Measurements from ENCODE around the gene MUSK. TPM values are rescaled to one million over a fixed set of nuclear protein-coding genes. Genes with fewer than 3 reads are reported as not detected.

MUSK gene
- total and polyA plus RNA-seq, 2 experiments from 2014 or later: not detected

- TF ChIP-seq EZH2phosphoT487 (IDR thresholded peaks at IDR 0.05; ENCODE audit: unreplicated experiment): no peak
These were observed 18.9 kb downstream of the MUSK start (continued) for GRCh38 chr9:110687497-110687896.

GRCh38 chr9:110688329-110688728 lies 19.7 kb downstream of the MUSK start:
- no peaks in the 10 kb centered on the region for H3K36me3 Mint-ChIP-seq (ENCODE audit: low read depth)
- Histone ChIP-seq H3K4me3 (no peak overlapping the region), H3K27me3 (ENCODE audit: insufficient read depth) (no peaks in the 10 kb centered on the region), H4K20me1 (replicated peaks; ENCODE audit: insufficient read depth) (no peaks in the 10 kb centered on the region), H3K79me2 (replicated peaks; ENCODE audit: insufficient read depth) (no peaks in the 10 kb centered on the region), H2AFZ (no peak overlapping the region), H3F3A (replicated peaks; ENCODE audit: low read depth) (no peaks in the 10 kb centered on the region), H3K9me2 (ENCODE audit: insufficient read depth) (no peaks in the 10 kb centered on the region; the same call in 1 of the 2 replicates), H3K36me3 (ENCODE audit: insufficient read depth) (no peaks in the 10 kb centered on the region), H3K4me1 (ENCODE audit: insufficient read depth) (peaks cover 4% of the 10 kb centered on the region), H3K4me2 (no peak overlapping the region), H3K27ac (ENCODE audit: low read depth) (0 out of 2 replicates have a peak overlapping the region, but pooled peaks have one; percentile 7)
- DNase-seq (ENCODE audit: low spot score) (no peak), ATAC-seq (no peak)
- no peak overlapping the region for H3K27ac Mint-ChIP-seq
- peaks cover 4% of the 10 kb centered on the region for H3K27me3 Mint-ChIP-seq (ENCODE audit: insufficient read depth, low read depth, poor library complexity)
- no peaks in the 10 kb centered on the region for H3K9me3 Mint-ChIP-seq
- H3K4me3 Mint-ChIP-seq: no peak overlapping the region
- no peak for TF ChIP-seq EZH2 (IDR thresholded peaks at IDR 0.05; ENCODE audit: low read depth, unreplicated experiment)
- no peak for TF ChIP-seq EZH2phosphoT487 (IDR thresholded peaks at IDR 0.05; ENCODE audit: unreplicated experiment)
- no peak for TF ChIP-seq STAT1 (IDR thresholded peaks at IDR 0.05; ENCODE audit: unreplicated experiment)
- TF ChIP-seq ETS1 (IDR thresholded peaks at IDR 0.05): no peak
- TF ChIP-seq, protein P1, sequence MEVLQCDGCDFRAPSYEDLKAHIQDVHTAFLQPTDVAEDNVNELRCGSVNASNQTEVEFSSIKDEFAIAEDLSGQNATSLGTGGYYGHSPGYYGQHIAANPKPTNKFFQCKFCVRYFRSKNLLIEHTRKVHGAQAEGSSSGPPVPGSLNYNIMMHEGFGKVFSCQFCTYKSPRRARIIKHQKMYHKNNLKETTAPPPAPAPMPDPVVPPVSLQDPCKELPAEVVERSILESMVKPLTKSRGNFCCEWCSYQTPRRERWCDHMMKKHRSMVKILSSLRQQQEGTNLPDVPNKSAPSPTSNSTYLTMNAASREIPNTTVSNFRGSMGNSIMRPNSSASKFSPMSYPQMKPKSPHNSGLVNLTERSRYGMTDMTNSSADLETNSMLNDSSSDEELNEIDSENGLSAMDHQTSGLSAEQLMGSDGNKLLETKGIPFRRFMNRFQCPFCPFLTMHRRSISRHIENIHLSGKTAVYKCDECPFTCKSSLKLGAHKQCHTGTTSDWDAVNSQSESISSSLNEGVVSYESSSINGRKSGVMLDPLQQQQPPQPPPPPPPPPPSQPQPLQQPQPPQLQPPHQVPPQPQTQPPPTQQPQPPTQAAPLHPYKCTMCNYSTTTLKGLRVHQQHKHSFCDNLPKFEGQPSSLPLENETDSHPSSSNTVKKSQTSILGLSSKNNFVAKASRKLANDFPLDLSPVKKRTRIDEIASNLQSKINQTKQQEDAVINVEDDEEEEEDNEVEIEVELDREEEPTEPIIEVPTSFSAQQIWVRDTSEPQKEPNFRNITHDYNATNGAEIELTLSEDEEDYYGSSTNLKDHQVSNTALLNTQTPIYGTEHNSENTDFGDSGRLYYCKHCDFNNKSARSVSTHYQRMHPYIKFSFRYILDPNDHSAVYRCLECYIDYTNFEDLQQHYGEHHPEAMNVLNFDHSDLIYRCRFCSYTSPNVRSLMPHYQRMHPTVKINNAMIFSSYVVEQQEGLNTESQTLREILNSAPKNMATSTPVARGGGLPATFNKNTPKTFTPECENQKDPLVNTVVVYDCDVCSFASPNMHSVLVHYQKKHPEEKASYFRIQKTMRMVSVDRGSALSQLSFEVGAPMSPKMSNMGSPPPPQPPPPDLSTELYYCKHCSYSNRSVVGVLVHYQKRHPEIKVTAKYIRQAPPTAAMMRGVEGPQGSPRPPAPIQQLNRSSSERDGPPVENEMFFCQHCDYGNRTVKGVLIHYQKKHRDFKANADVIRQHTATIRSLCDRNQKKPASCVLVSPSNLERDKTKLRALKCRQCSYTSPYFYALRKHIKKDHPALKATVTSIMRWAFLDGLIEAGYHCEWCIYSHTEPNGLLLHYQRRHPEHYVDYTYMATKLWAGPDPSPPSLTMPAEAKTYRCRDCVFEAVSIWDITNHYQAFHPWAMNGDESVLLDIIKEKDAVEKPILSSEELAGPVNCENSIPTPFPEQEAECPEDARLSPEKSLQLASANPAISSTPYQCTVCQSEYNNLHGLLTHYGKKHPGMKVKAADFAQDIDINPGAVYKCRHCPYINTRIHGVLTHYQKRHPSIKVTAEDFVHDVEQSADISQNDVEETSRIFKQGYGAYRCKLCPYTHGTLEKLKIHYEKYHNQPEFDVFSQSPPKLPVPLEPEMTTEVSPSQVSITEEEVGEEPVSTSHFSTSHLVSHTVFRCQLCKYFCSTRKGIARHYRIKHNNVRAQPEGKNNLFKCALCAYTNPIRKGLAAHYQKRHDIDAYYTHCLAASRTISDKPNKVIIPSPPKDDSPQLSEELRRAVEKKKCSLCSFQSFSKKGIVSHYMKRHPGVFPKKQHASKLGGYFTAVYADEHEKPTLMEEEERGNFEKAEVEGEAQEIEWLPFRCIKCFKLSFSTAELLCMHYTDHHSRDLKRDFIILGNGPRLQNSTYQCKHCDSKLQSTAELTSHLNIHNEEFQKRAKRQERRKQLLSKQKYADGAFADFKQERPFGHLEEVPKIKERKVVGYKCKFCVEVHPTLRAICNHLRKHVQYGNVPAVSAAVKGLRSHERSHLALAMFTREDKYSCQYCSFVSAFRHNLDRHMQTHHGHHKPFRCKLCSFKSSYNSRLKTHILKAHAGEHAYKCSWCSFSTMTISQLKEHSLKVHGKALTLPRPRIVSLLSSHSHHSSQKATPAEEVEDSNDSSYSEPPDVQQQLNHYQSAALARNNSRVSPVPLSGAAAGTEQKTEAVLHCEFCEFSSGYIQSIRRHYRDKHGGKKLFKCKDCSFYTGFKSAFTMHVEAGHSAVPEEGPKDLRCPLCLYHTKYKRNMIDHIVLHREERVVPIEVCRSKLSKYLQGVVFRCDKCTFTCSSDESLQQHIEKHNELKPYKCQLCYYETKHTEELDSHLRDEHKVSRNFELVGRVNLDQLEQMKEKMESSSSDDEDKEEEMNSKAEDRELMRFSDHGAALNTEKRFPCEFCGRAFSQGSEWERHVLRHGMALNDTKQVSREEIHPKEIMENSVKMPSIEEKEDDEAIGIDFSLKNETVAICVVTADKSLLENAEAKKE (CRISPR knock-in tag; IDR thresholded peaks at IDR 0.05): no peak
- TF ChIP-seq ZNF114 (CRISPR knock-in tag; IDR thresholded peaks at IDR 0.05): no peak
- TF ChIP-seq CREB1 (CRISPR knock-in tag; IDR thresholded peaks at IDR 0.05; ENCODE audit: low read depth): no peak
- TF ChIP-seq CTCF (conservative IDR thresholded peaks at IDR 0.05; ENCODE audit: low read depth in 2 of 2): no peak
- no peak for TF ChIP-seq NANOG (IDR thresholded peaks at IDR 0.05; ENCODE audit: borderline replicate concordance)
- no peak for TF ChIP-seq ZNF331 (CRISPR knock-in tag; IDR thresholded peaks at IDR 0.05; ENCODE audit: low read depth)
- no peak for TF ChIP-seq REST (IDR thresholded peaks at IDR 0.05; ENCODE audit: unreplicated experiment)
- no peak for TF ChIP-seq JUNB (IDR thresholded peaks at IDR 0.05; ENCODE audit: unreplicated experiment)
- H3K4me1 Mint-ChIP-seq: peaks cover 9% of the 10 kb centered on the region; the same call in 2 of the 3 replicates

All from GM23338 (cell line).